Type B pancreatic cell (in vitro differentiated cells): ENCODE measurements around the gene C9orf78. TPM values are rescaled to one million over a fixed set of nuclear protein-coding genes. Genes with fewer than 3 reads are reported as not detected.

Experiments used
- DNase-seq: peaks from one replicate; pipeline ENCODE4 v3.0.0; 2021; ENCODE audit warnings: mixed read lengths; ENCODE audit not compliant: unreplicated experiment; ENCODE audit errors: extremely low spot score
- H3K27ac Mint-ChIP-seq: 2 replicates; pipeline ENCODE4 v1.8.0; 2021; ENCODE audit warnings: mild to moderate bottlenecking, mixed read lengths
- H3K27me3 Mint-ChIP-seq: 2 replicates; pipeline ENCODE4 v1.8.0; 2021; ENCODE audit warnings: mixed read lengths
- H3K36me3 Mint-ChIP-seq: 2 replicates; pipeline ENCODE4 v1.8.0; 2021; ENCODE audit warnings: mixed read lengths
- H3K4me1 Mint-ChIP-seq: one replicate; pipeline ENCODE4 v1.8.0; 2021; ENCODE audit warnings: mixed read lengths; ENCODE audit not compliant: unreplicated experiment
- H3K4me3 Mint-ChIP-seq: 2 replicates; pipeline ENCODE4 v1.8.0; 2021; ENCODE audit warnings: mild to moderate bottlenecking, mixed read lengths
- H3K9me3 Mint-ChIP-seq: 2 replicates; pipeline ENCODE4 v1.8.0; 2021; ENCODE audit warnings: mixed read lengths
- microRNA-seq: library from miRNA; unstranded; fragments of <30 nt; microRNA quantifications from one replicate; pipeline ENCODE4, GENCODE V29; 2020
- total RNA-seq: library from RNA; stranded (reverse); gene quantifications from 2 replicates; pipeline ENCODE4 v1.2.1, GENCODE V29; 2021; ENCODE audit warnings: low replicate concordance
- TF ChIP-seq, protein P1 (sequence below): fragments of 200-600 bp; sonication (generic); conservative IDR thresholded peaks from 2 replicates; pipeline ENCODE4 v1.5.0; 2021; ENCODE audit warnings: antibody characterized with exemption, mild to moderate bottlenecking

C9orf78 gene
- total RNA-seq, 1 donor from 2014 or later: 35.4 TPM

DNA sequence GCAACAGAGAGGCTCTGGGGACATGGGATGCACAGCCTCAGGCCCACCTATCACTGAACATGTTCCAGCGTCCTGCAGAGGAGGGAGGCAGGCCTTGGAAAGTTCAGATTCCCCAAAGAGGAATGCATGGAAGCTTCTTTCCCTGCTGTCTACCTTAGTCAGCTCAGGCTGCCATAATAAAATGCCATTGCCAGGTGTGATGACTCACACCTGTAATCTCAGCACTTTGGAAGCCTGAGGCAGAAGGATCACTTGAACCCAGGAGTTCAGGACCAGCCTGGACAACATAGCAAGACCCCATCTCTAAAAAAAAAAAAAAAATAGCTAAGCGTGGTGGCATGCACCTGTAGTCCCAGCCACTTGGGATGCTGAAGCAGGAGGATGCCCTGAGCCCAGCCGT is 56.6 kb downstream of the C9orf78 start:
- Mint-ChIP-seq H3K36me3 (no peaks in the 10 kb centered on the region), H3K4me3 (no peak overlapping the region), H3K4me1 (peaks cover 16% of the 10 kb centered on the region), H3K9me3 (no peaks in the 10 kb centered on the region), H3K27ac (no peak overlapping the region), H3K27me3 (no peaks in the 10 kb centered on the region)
- TF ChIP-seq, protein P1, sequence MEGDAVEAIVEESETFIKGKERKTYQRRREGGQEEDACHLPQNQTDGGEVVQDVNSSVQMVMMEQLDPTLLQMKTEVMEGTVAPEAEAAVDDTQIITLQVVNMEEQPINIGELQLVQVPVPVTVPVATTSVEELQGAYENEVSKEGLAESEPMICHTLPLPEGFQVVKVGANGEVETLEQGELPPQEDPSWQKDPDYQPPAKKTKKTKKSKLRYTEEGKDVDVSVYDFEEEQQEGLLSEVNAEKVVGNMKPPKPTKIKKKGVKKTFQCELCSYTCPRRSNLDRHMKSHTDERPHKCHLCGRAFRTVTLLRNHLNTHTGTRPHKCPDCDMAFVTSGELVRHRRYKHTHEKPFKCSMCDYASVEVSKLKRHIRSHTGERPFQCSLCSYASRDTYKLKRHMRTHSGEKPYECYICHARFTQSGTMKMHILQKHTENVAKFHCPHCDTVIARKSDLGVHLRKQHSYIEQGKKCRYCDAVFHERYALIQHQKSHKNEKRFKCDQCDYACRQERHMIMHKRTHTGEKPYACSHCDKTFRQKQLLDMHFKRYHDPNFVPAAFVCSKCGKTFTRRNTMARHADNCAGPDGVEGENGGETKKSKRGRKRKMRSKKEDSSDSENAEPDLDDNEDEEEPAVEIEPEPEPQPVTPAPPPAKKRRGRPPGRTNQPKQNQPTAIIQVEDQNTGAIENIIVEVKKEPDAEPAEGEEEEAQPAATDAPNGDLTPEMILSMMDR: no peak
- no peak for DNase-seq

- Mint-ChIP-seq H3K4me3 (no peak overlapping the region), H3K4me1 (peaks cover 15% of the 10 kb centered on the region), H3K27ac (peak overlapping the region; percentile 53)
Measured at GRCh38 chr9:129777769-129778130, 57.3 kb downstream of the C9orf78 start.

More at GRCh38 chr9:129777769-129778130, 57.3 kb downstream of the C9orf78 start:
- DNase-seq: no peak
- no peaks in the 10 kb centered on the region for H3K9me3 Mint-ChIP-seq
- no peaks in the 10 kb centered on the region for H3K36me3 Mint-ChIP-seq
- H3K27me3 Mint-ChIP-seq: no peaks in the 10 kb centered on the region
- TF ChIP-seq, protein P1: no peak

Small RNAs within 50 kb of the gene (microRNA-seq; reads per million reads assigned to microRNA genes)
- gene MIR6855: not detected

Other genes with a start within 250 kb of the C9orf78 start
- gene C9orf50, start 214.2 kb downstream of the C9orf78 start, total RNA-seq: not detected in 2 replicates
- 31.4 and 33.5 TPM in 2 replicates for gene NTMT1, start 209.1 kb downstream of the C9orf78 start, total RNA-seq
- 20.7 and 22.4 TPM in 2 replicates for gene ASB6, start 193.1 kb downstream of the C9orf78 start, total RNA-seq
- gene PRRX2, start 169.6 kb downstream of the C9orf78 start, total RNA-seq: 0.50 and 20.8 TPM in 2 replicates
- gene PTGES, start 82.2 kb downstream of the C9orf78 start, total RNA-seq: 29.1 and 67.1 TPM in 2 replicates
- 19.4 and 23.5 TPM in 2 replicates for gene TOR1B, start 32.1 kb downstream of the C9orf78 start, total RNA-seq
- gene TOR1A, start 11.1 kb downstream of the C9orf78 start, total RNA-seq: 28.5 and 36.2 TPM in 2 replicates
- gene USP20, start 183 bp upstream of the C9orf78 start, total RNA-seq: 37.8 and 39.2 TPM in 2 replicates
- gene FNBP1, start 207.9 kb upstream of the C9orf78 start, total RNA-seq: 38.6 and 54.1 TPM in 2 replicates
- 43.6 and 51.6 TPM in 2 replicates for gene GPR107, start 218.6 kb upstream of the C9orf78 start, total RNA-seq